GM10847 (cell line): ENCODE data around the gene ABCC11.

Experiments used
- POLR2A ChIP-seq: IDR thresholded peaks from 2 replicates; pipeline ENCODE4 v1.6.1; 2011; ENCODE audit not compliant: insufficient read length; ENCODE audit errors: extremely low read depth

Gene ABCC11

GRCh38 chr16:48247311-48247710 is at the start of gene ABCC11:
TSS of gene ABCC11 (minus strand) at chr16:48247539. CDS start at chr16:48231921, 15,618 bp downstream.
- no peak for TF ChIP-seq POLR2A

- no peak for TF ChIP-seq POLR2A
These were observed 48.3 kb upstream of the ABCC11 start for GRCh38 chr16:48295488-48296281.

GRCh38 chr16:48294724-48295123 is 47.4 kb upstream of the ABCC11 start:
- TF ChIP-seq POLR2A = no peak

- no peak for TF ChIP-seq POLR2A
These were observed 45.1 kb upstream of the ABCC11 start for GRCh38 chr16:48292452-48292851.

GRCh38 chr16:48291754-48292153 is 44.4 kb upstream of the ABCC11 start:
- TF ChIP-seq POLR2A = no peak

- no peak for TF ChIP-seq POLR2A
These were observed 44.0 kb upstream of the ABCC11 start for GRCh38 chr16:48291303-48291702.

- no peak for TF ChIP-seq POLR2A
These were observed 39.9 kb upstream of the ABCC11 start for GRCh38 chr16:48287239-48287638.

GRCh38 chr16:48284772-48285409 is 37.6 kb upstream of the ABCC11 start:
- TF ChIP-seq POLR2A = no peak

- TF ChIP-seq POLR2A = no peak
These were observed 35.4 kb upstream of the ABCC11 start for GRCh38 chr16:48282636-48283263.

GRCh38 chr16:48280546-48280945 is 33.2 kb upstream of the ABCC11 start:
- no peak for TF ChIP-seq POLR2A

- no peak for TF ChIP-seq POLR2A
These were observed 31.9 kb upstream of the ABCC11 start for GRCh38 chr16:48279199-48279598.

GRCh38 chr16:48277158-48277557 is 29.8 kb upstream of the ABCC11 start:
- TF ChIP-seq POLR2A = no peak

GRCh38 chr16:48276102-48276501 is 28.8 kb upstream of the ABCC11 start:
- no peak for TF ChIP-seq POLR2A

- TF ChIP-seq POLR2A = no peak
These were observed 27.1 kb upstream of the ABCC11 start for GRCh38 chr16:48274476-48274875.

- TF ChIP-seq POLR2A = no peak
These were observed 25.6 kb upstream of the ABCC11 start for GRCh38 chr16:48272837-48273421.

- no peak for TF ChIP-seq POLR2A
These were observed 24.4 kb upstream of the ABCC11 start for GRCh38 chr16:48271728-48272127.
